Stimulated activated CD8-positive, alpha-beta memory T cell treated with anti-CD3 and anti-CD28 coated beads, Interleukin-7, amount 100 ng/mL, for 1 hour (primary cell): ENCODE data around the gene CRIM1.

ENCODE experiments used
- DNase-seq, 2 donors: peaks; one replicate each; pipeline ENCODE4 v3.0.0-alpha.2; 2020; ENCODE audit warnings: low read depth in 2 of 2

Gene CRIM1

GRCh38 chr2:36455788-36456187, 100.2 kb downstream of the CRIM1 start:
- DNase-seq, result no peak

GRCh38 chr2:36456227-36457175, 100.9 kb downstream of the CRIM1 start:
- DNase-seq, result no peak

GRCh38 chr2:36458106-36458505, 102.5 kb downstream of the CRIM1 start:
- no peak for DNase-seq

GRCh38 chr2:36459725-36460137, 104.2 kb downstream of the CRIM1 start:
- no peak for DNase-seq

- DNase-seq, result no peak
These were observed 105.6 kb downstream of the CRIM1 start for GRCh38 chr2:36461039-36461681.

GRCh38 chr2:36462311-36462935, 106.8 kb downstream of the CRIM1 start:
- no peak for DNase-seq

GRCh38 chr2:36463365-36463764, 107.8 kb downstream of the CRIM1 start:
- no peak for DNase-seq

- DNase-seq, result no peak
These were observed 108.6 kb downstream of the CRIM1 start for GRCh38 chr2:36464006-36464721.

GRCh38 chr2:36466135-36466534, 110.6 kb downstream of the CRIM1 start:
- no peak for DNase-seq

- DNase-seq, result no peak
These were observed 113.0 kb downstream of the CRIM1 start for GRCh38 chr2:36468463-36469105.

GRCh38 chr2:36469106-36469477, 113.5 kb downstream of the CRIM1 start:
- DNase-seq, result no peak

GRCh38 chr2:36469710-36470109, 114.1 kb downstream of the CRIM1 start:
- DNase-seq, result no peak

GRCh38 chr2:36473230-36473629, 117.7 kb downstream of the CRIM1 start:
- no peak for DNase-seq

GRCh38 chr2:36476411-36476810, 120.8 kb downstream of the CRIM1 start:
- DNase-seq, result no peak

- no peak for DNase-seq
These were observed 121.7 kb downstream of the CRIM1 start for GRCh38 chr2:36477315-36477714.

GRCh38 chr2:36477746-36478145, 122.2 kb downstream of the CRIM1 start:
- no peak for DNase-seq

- DNase-seq, result no peak
These were observed 122.8 kb downstream of the CRIM1 start for GRCh38 chr2:36478332-36478738.

GRCh38 chr2:36478999-36479398, 123.4 kb downstream of the CRIM1 start:
- no peak for DNase-seq

- DNase-seq, result no peak
These were observed 123.8 kb downstream of the CRIM1 start for GRCh38 chr2:36479406-36479805.

GRCh38 chr2:36480028-36480427, 124.5 kb downstream of the CRIM1 start:
- no peak for DNase-seq

- DNase-seq, result no peak
These were observed 125.1 kb downstream of the CRIM1 start for GRCh38 chr2:36480636-36481035.
